Mammary epithelial cell (primary cell): ENCODE results near the gene STON2.

Experiments used
- CTCF ChIP-seq, 2 donors: IDR thresholded peaks in 1 of 2; conservative IDR thresholded peaks in 1 of 2; 2 replicates each; pipeline ENCODE4 v1.5.1; 2011 to 2012; ENCODE audit warnings: inconsistent platforms in 2 of 2, low read length in 2 of 2, mild to moderate bottlenecking in 2 of 2, control low read depth in 1 of 2, low read depth in 1 of 2; ENCODE audit not compliant: insufficient read depth in 1 of 2; ENCODE audit errors: extremely low read depth in 1 of 2
- EZH2 ChIP-seq: IDR thresholded peaks from 2 replicates; pipeline ENCODE4 v1.6.1; 2012; ENCODE audit warnings: low read length, inconsistent platforms, borderline replicate concordance

GRCh38 chr14:81415781-81416180 lies 15.7 kb upstream of the STON2 start:
- TF ChIP-seq CTCF (conservative IDR thresholded peaks at IDR 0.05 in 1 of 2, IDR thresholded peaks at IDR 0.05 in 1 of 2; ENCODE audit: extremely low read depth in 1 of 2, insufficient read depth in 1 of 2, low read depth in 1 of 2, low read length in 2 of 2) (no peak), EZH2 (no peak)
